Mammary microvascular endothelial cell (primary cell): ENCODE data around the gene PIEZO1. TPM values are rescaled to one million over a fixed set of nuclear protein-coding genes. Genes with fewer than 3 reads are reported as not detected.

ENCODE experiments used
- total RNA-seq: library from RNA; depleted of rRNA; stranded (reverse); fragments of >200 nt; gene quantifications from 2 replicates; pipeline ENCODE4 v1.2.3, GENCODE V29; 2015

The PIEZO1 gene
- total RNA-seq, result 259 and 277 TPM in 2 replicates

GRCh38 chr16:88785106-88785924 lies at the start of gene PIEZO1:
Gene PIEZO1, minus strand, starts transcription at chr16:88785220. Its CDS starts 256 bp downstream, at chr16:88784964.

GRCh38 chr16:88811769-88812512 lies 26.9 kb upstream of the PIEZO1 start, which contains the start of gene APRT:
Gene APRT, minus strand, starts transcription at chr16:88811928. Its CDS starts 29 bp downstream, at chr16:88811899.

GRCh38 chr16:88803264-88803987 lies 18.4 kb upstream of the PIEZO1 start, which contains the start of gene CDT1:
Gene CDT1, plus strand, starts transcription at chr16:88803789. Its CDS starts 43 bp downstream, at chr16:88803832.

GRCh38 chr16:88706229-88706964 lies 78.6 kb downstream of the PIEZO1 start, which contains the start of the genes CTU2 and RNF166:
Gene CTU2, plus strand, starts transcription at chr16:88706503. Its CDS starts 28 bp downstream, at chr16:88706531.
Gene RNF166, minus strand, starts transcription at chr16:88706408. Its CDS starts 83 bp downstream, at chr16:88706325.

GRCh38 chr16:88686439-88687253 lies 98.4 kb downstream of the PIEZO1 start, which contains the start of gene SNAI3:
Gene SNAI3, minus strand, starts transcription at chr16:88686507. Its CDS starts 101 bp downstream, at chr16:88686406.

Other genes starting within 250 kb of the PIEZO1 start
- gene ZC3H18, start 214.8 kb downstream of the PIEZO1 start, total RNA-seq, result 16.8 and 21.0 TPM in 2 replicates
- gene IL17C, start 146.6 kb downstream of the PIEZO1 start, total RNA-seq, result 0.79 TPM in 1 of 2 replicates, not detected in the other
- 194 and 228 TPM in 2 replicates for gene CYBA, start 134.2 kb downstream of the PIEZO1 start, total RNA-seq
- gene MVD, start 122.1 kb downstream of the PIEZO1 start, total RNA-seq, result 67.0 and 69.5 TPM in 2 replicates
- 0.13 TPM in 1 of 2 replicates, not detected in the other for gene SNAI3, start 98.7 kb downstream of the PIEZO1 start, total RNA-seq
- 20.8 and 24.9 TPM in 2 replicates for gene RNF166, start 78.8 kb downstream of the PIEZO1 start, total RNA-seq
- gene CTU2, start 78.7 kb downstream of the PIEZO1 start, total RNA-seq, result 19.9 and 25.9 TPM in 2 replicates
- gene CDT1, start 18.6 kb upstream of the PIEZO1 start, total RNA-seq, result 14.2 and 27.4 TPM in 2 replicates
- 280 and 289 TPM in 2 replicates for gene APRT, start 26.7 kb upstream of the PIEZO1 start, total RNA-seq
- 21.9 and 22.0 TPM in 2 replicates for gene GALNS, start 71.7 kb upstream of the PIEZO1 start, total RNA-seq
- gene TRAPPC2L, start 71.9 kb upstream of the PIEZO1 start, total RNA-seq, result 66.9 and 84.2 TPM in 2 replicates
- not detected in 2 replicates for gene PABPN1L, start 81.4 kb upstream of the PIEZO1 start, total RNA-seq
- gene CBFA2T3, start 192.0 kb upstream of the PIEZO1 start, total RNA-seq, result not detected in 2 replicates